ENCODE results near the gene EEIG1.

EEIG1 gene

DNA sequence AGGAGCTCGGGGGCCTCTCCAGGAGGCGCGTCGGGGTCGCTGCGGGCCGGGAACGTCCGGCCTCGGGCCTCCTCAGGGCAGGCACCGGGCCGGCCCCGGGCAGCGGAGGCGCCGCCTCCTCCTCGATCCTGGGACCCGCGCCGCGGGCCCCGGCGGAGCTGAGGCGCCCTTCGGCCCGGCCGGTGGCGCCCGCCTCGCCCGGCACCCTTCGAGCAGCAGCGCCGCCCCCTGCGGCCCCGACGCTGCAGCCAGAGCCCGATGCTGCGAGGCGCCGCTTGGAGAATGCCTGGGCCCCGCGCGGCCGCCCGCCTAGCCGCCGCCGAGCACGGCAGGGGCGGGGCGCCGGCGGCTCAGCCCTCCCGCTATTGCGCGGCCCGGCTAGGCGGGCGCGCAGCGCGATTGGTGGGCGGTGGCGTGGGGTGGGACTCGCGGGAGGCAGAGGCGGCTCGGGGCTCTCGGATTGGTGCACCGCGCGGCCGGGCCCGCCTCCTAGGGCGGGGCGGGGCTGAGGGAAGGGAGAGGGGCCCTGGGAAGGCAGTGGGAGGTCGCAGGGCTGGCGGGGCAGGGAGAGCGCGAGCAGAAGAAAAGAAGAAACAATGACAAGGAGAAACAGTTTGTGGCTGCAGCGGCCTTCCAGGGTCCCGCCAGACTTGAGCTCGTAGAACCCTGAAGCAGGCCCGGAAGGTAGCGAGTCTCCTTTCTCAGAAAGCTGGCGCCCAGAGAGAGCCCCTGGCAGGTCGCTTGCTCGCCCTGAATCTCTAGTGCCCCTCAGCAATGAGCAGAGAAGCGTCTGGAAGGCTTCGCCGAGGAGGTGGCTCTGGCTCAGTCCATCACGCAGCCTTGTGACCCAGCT is at the start of gene EEIG1 (continued):
- no peak for TF ChIP-seq IKZF3 (tag by site-specific recombination; IDR thresholded peaks at IDR 0.05)
- TF ChIP-seq ZNF18 (tag by site-specific recombination; IDR thresholded peaks at IDR 0.05) = no peak
- TF ChIP-seq SP2 (tag by site-specific recombination; IDR thresholded peaks at IDR 0.05) = peak; percentile 81
- TF ChIP-seq ZFP37 (tag by site-specific recombination; IDR thresholded peaks at IDR 0.05) = no peak
- no peak for TF ChIP-seq ZNF114 (tag by site-specific recombination; IDR thresholded peaks at IDR 0.05)
- TF ChIP-seq ZNF366 (tag by site-specific recombination; conservative IDR thresholded peaks at IDR 0.05) = peak; percentile 49
- no peak for TF ChIP-seq ZNF600 (tag by site-specific recombination; IDR thresholded peaks at IDR 0.05)
- TF ChIP-seq ZNF558 (tag by site-specific recombination; IDR thresholded peaks at IDR 0.05) = no peak
- TF ChIP-seq MEIS1 (CRISPR knock-in tag; IDR thresholded peaks at IDR 0.05; ENCODE audit: borderline replicate concordance) = no peak
- no peak for TF ChIP-seq GFI1B (tag by site-specific recombination; IDR thresholded peaks at IDR 0.05)
- TF ChIP-seq ZEB2 (tag by site-specific recombination; IDR thresholded peaks at IDR 0.05) = no peak
- TF ChIP-seq GLIS1 (tag by site-specific recombination; IDR thresholded peaks at IDR 0.05) = peak; percentile 83
- TF ChIP-seq ZNF398 (tag by site-specific recombination; IDR thresholded peaks at IDR 0.05) = no peak
- no peak for TF ChIP-seq ZNF548 (tag by site-specific recombination; IDR thresholded peaks at IDR 0.05)
- no peak for TF ChIP-seq ZNF274 (IDR thresholded peaks at IDR 0.05; ENCODE audit: low read length)
- TF ChIP-seq ZNF274 (tag by site-specific recombination; IDR thresholded peaks at IDR 0.05; ENCODE audit: borderline replicate concordance) = no peak
- TF ChIP-seq HOXA7 (CRISPR knock-in tag; IDR thresholded peaks at IDR 0.05; ENCODE audit: borderline replicate concordance) = no peak
- no peak for TF ChIP-seq ZSCAN23 (tag by site-specific recombination; IDR thresholded peaks at IDR 0.05)
- no peak for TF ChIP-seq KLF1 (tag by site-specific recombination; IDR thresholded peaks at IDR 0.05)
- no peak for TF ChIP-seq ZNF362 (tag by site-specific recombination; IDR thresholded peaks at IDR 0.05)
- no peak; the same call in 1 of the 2 replicates for TF ChIP-seq ZNF391 (tag by site-specific recombination; IDR thresholded peaks at IDR 0.05; ENCODE audit: borderline replicate concordance, low read depth)
- no peak for TF ChIP-seq ZSCAN30 (tag by site-specific recombination; IDR thresholded peaks at IDR 0.05)
- TF ChIP-seq ZBTB10 (tag by site-specific recombination; IDR thresholded peaks at IDR 0.05) = no peak
- TF ChIP-seq ZNF311 (tag by site-specific recombination; IDR thresholded peaks at IDR 0.05; ENCODE audit: borderline replicate concordance) = no peak
- TF ChIP-seq ZNF843 (tag by site-specific recombination; IDR thresholded peaks at IDR 0.05) = no peak
- no peak for TF ChIP-seq ZNF302 (tag by site-specific recombination; IDR thresholded peaks at IDR 0.05; ENCODE audit: low read depth)
- TF ChIP-seq AEBP2 (tag by site-specific recombination; IDR thresholded peaks at IDR 0.05; ENCODE audit: borderline replicate concordance) = no peak
- no peak for TF ChIP-seq ZNF157 (tag by site-specific recombination; IDR thresholded peaks at IDR 0.05)
- no peak for TF ChIP-seq ZNF19 (tag by site-specific recombination; IDR thresholded peaks at IDR 0.05; ENCODE audit: low read depth)
- TF ChIP-seq ZNF501 (tag by site-specific recombination; IDR thresholded peaks at IDR 0.05) = 0 out of 2 replicates have a peak, but pooled peaks have one; percentile 24
- no peak for TF ChIP-seq ZNF132 (tag by site-specific recombination; IDR thresholded peaks at IDR 0.05; ENCODE audit: borderline replicate concordance)
- no peak for TF ChIP-seq MYNN (tag by site-specific recombination; IDR thresholded peaks at IDR 0.05; ENCODE audit: borderline replicate concordance)
- TF ChIP-seq EGR2 (tag by site-specific recombination; IDR thresholded peaks at IDR 0.05; ENCODE audit: low read depth) = peak; percentile 62

Measured in HEK293 (cell line).